Liver (tissue), 3 donors: Measurements from ENCODE around the gene PTHLH.

Experiments
- CTCF ChIP-seq: fragments of 150-350 bp; IDR thresholded peaks from 2 replicates; pipeline ENCODE4 v1.5.1; 2017; ENCODE audit warnings: improper control_type of control experiment, low read depth, low read length; ENCODE audit not compliant: missing input control
- GABPA ChIP-seq, 2 donors: IDR thresholded peaks in 1 of 2; conservative IDR thresholded peaks in 1 of 2; 2 replicates each; pipeline ENCODE4 v1.6.1; 2016; ENCODE audit warnings: antibody characterized with exemption in 2 of 2, mild to moderate bottlenecking in 1 of 2, moderate library complexity in 1 of 2
- HNF4G ChIP-seq: IDR thresholded peaks from 2 replicates; pipeline ENCODE4 v1.6.1; 2016; ENCODE audit warnings: antibody characterized with exemption
- RAD21 ChIP-seq, 2 donors: IDR thresholded peaks; 2 replicates each; pipeline ENCODE4 v1.6.1; 2016; ENCODE audit warnings: antibody characterized with exemption in 2 of 2, mild to moderate bottlenecking in 2 of 2
- REST ChIP-seq: IDR thresholded peaks from 2 replicates; pipeline ENCODE4 v1.6.1; 2016; ENCODE audit warnings: antibody characterized with exemption, mild to moderate bottlenecking
- TAF1 ChIP-seq: conservative IDR thresholded peaks from 2 replicates; pipeline ENCODE4 v1.6.1; 2016; ENCODE audit warnings: antibody characterized with exemption, mild to moderate bottlenecking
- YY1 ChIP-seq: IDR thresholded peaks from 2 replicates; pipeline ENCODE4 v1.6.1; 2016; ENCODE audit warnings: antibody characterized with exemption, mild to moderate bottlenecking
- donor health status: healthy.
- donor health status: healthy.

- no peak for TF ChIP-seq CTCF
- no peak for TF ChIP-seq GABPA (IDR thresholded peaks at IDR 0.05 in 1 of 2, conservative IDR thresholded peaks at IDR 0.05 in 1 of 2)
- TF ChIP-seq RAD21 (IDR thresholded peaks at IDR 0.05) = no peak
- no peak for TF ChIP-seq YY1
- no peak for TF ChIP-seq TAF1
- no peak for TF ChIP-seq HNF4G
- TF ChIP-seq REST = no peak
Observed at GRCh38 chr12:27915536-27915935, 57.0 kb downstream of the PTHLH start.
